IMR-90 (cell line): ENCODE results near the gene FLT4. TPM values are rescaled to one million over a fixed set of nuclear protein-coding genes. Genes with fewer than 3 reads are reported as not detected.

Experiments
- ATAC-seq: fragments of 200-7000 bp; cut with Tn5 transposase; 2 replicates; pipeline ENCODE4 v1.9.1; 2020; ENCODE audit warnings: low read depth, mild to moderate bottlenecking, moderate library complexity
- BruUV-seq: library from RNA; stranded (reverse); fragments of 400-500 nt; replicated peaks from 2 replicates; lab custom pipeline; 2021; lab: Mats Ljungman, UMichigan
- CTCF ChIA-PET: fragments of 300-600 bp; formaldehyde crosslinking; extraction: SDS; loops from one replicate; lab custom pipeline; 2021; ENCODE audit warnings: antibody characterized with exemption; lab: Yijun Ruan, JAX
- POLR2A ChIA-PET: fragments of 300-600 bp; sonication (Branson Sonifier 250); formaldehyde crosslinking; loops from one replicate; lab custom pipeline; 2022; ENCODE audit warnings: antibody characterized with exemption; ENCODE audit not compliant: unreplicated experiment; lab: Charles Lee
- DNase-seq: peaks from one replicate; pipeline ENCODE4 v3.0.0; 2013
- H2AFZ ChIP-seq: replicated peaks from 2 replicates; pipeline ENCODE3; 2013; ENCODE audit warnings: low read length, mild to moderate bottlenecking; ENCODE audit not compliant: poor library complexity
- H2AK5ac ChIP-seq: 2 replicates; pipeline ENCODE4 v1.6.1; 2013; ENCODE audit warnings: low read depth, low read length, inconsistent platforms
- H2AK9ac ChIP-seq: replicated peaks from 2 replicates; pipeline ENCODE3; 2013; ENCODE audit warnings: mild to moderate bottlenecking, low read depth, low read length, moderate library complexity; ENCODE audit not compliant: poor library complexity
- H2BK120ac ChIP-seq: 2 replicates; pipeline ENCODE4 v1.6.1; 2013; ENCODE audit warnings: low read depth, low read length, inconsistent platforms
- H2BK15ac ChIP-seq: 3 replicates; pipeline ENCODE4 v1.6.1; 2013; ENCODE audit warnings: low read depth, low read length, inconsistent platforms
- H2BK20ac ChIP-seq: 2 replicates; pipeline ENCODE4 v1.6.1; 2013; ENCODE audit warnings: low read depth, mild to moderate bottlenecking, inconsistent platforms, low read length, moderate library complexity
- H2BK5ac ChIP-seq: 2 replicates; pipeline ENCODE4 v1.6.1; 2013; ENCODE audit warnings: mild to moderate bottlenecking, low read depth, low read length, inconsistent platforms; ENCODE audit not compliant: poor library complexity, severe bottlenecking
- H3K14ac ChIP-seq: replicated peaks from 2 replicates; pipeline ENCODE4 v1.6.1; 2013; ENCODE audit warnings: low read depth, low read length, inconsistent platforms
- H3K18ac ChIP-seq: 2 replicates; pipeline ENCODE4 v1.6.1; 2013; ENCODE audit warnings: low read depth, low read length, control low read depth
- H3K23ac ChIP-seq: 2 replicates; pipeline ENCODE4 v1.6.1; 2013; ENCODE audit warnings: low read depth, low read length, inconsistent platforms
- H3K27ac ChIP-seq: 2 replicates; pipeline ENCODE4 v1.5.1; 2013; ENCODE audit warnings: mild to moderate bottlenecking, control low read depth, low read length; ENCODE audit not compliant: insufficient read depth
- H3K27me3 ChIP-seq: 2 replicates; pipeline ENCODE4 v1.6.1; 2013; ENCODE audit warnings: low read length; ENCODE audit not compliant: control insufficient read depth, insufficient read depth
- H3K36me3 ChIP-seq: 2 replicates; pipeline ENCODE4 v1.6.1; 2013; ENCODE audit warnings: low read length, mixed read lengths; ENCODE audit not compliant: control insufficient read depth, insufficient read depth
- H3K4ac ChIP-seq: 2 replicates; pipeline ENCODE4 v1.6.1; 2013; ENCODE audit warnings: low read depth, low read length, inconsistent platforms
- H3K4me1 ChIP-seq: 2 replicates; pipeline ENCODE4 v1.6.1; 2013; ENCODE audit warnings: low read length, mixed read lengths; ENCODE audit not compliant: control insufficient read depth, insufficient read depth
- H3K4me2 ChIP-seq: 2 replicates; pipeline ENCODE4 v1.6.1; 2013; ENCODE audit warnings: low read depth, mild to moderate bottlenecking, control low read depth, low read length, moderate library complexity
- H3K4me3 ChIP-seq: 2 replicates; pipeline ENCODE4 v1.5.1; 2013; ENCODE audit warnings: low read depth, mild to moderate bottlenecking, control low read depth, low read length, moderate library complexity; ENCODE audit not compliant: insufficient read depth
- H3K56ac ChIP-seq: 2 replicates; pipeline ENCODE4 v1.6.1; 2013; ENCODE audit warnings: low read length, inconsistent platforms; ENCODE audit not compliant: insufficient read depth; ENCODE audit errors: extremely low read depth
- H3K79me1 ChIP-seq, 2 experiments: 2 replicates each; pipeline ENCODE4 v1.6.1; 2013; ENCODE audit warnings: low read length in 2 of 2, inconsistent platforms in 1 of 2, low read depth in 1 of 2
- H3K9ac ChIP-seq: 2 replicates; pipeline ENCODE4 v1.6.1; 2013; ENCODE audit warnings: low read depth, low read length, control low read depth
- H3K9me1 ChIP-seq: 2 replicates; pipeline ENCODE4 v1.6.1; 2013; ENCODE audit warnings: low read length, inconsistent platforms; ENCODE audit not compliant: insufficient read depth
- H3K9me3 ChIP-seq: 2 replicates; pipeline ENCODE4 v1.6.1; 2013; ENCODE audit warnings: low read length; ENCODE audit not compliant: control insufficient read depth, insufficient read depth
- H4K20me1 ChIP-seq: 2 replicates; pipeline ENCODE4 v1.6.1; 2013; ENCODE audit warnings: low read length, inconsistent platforms; ENCODE audit not compliant: insufficient read depth
- H4K5ac ChIP-seq: 2 replicates; pipeline ENCODE4 v1.6.1; 2013; ENCODE audit warnings: mild to moderate bottlenecking, low read depth, low read length, control low read depth
- H4K8ac ChIP-seq, 2 experiments: 2 replicates each; pipeline ENCODE4 v1.6.1; 2013; ENCODE audit warnings: low read depth in 2 of 2, low read length in 2 of 2, control low read depth in 1 of 2, inconsistent platforms in 1 of 2
- H4K91ac ChIP-seq: 2 replicates; pipeline ENCODE4 v1.6.1; 2013; ENCODE audit warnings: low read depth, low read length, inconsistent platforms; ENCODE audit not compliant: insufficient read depth
- BHLHE40 ChIP-seq: fragments of 150-350 bp; IDR thresholded peaks from 2 replicates; pipeline ENCODE4 v1.6.1; 2016; ENCODE audit warnings: mild to moderate bottlenecking, low read depth, low read length
- CEBPB ChIP-seq: IDR thresholded peaks from 2 replicates; pipeline ENCODE4 v1.6.1; 2012; ENCODE audit warnings: low read depth, low read length, improper control_type of control experiment
- CHD1 ChIP-seq: IDR thresholded peaks from 2 replicates; pipeline ENCODE4 v1.6.1; 2012; ENCODE audit warnings: low read depth, low read length, improper control_type of control experiment
- FOS ChIP-seq: fragments of 150-350 bp; IDR thresholded peaks from 2 replicates; pipeline ENCODE4 v1.6.1; 2016; ENCODE audit warnings: low read depth, low read length
- MAZ ChIP-seq: IDR thresholded peaks from 2 replicates; pipeline ENCODE4 v1.6.1; 2012; ENCODE audit warnings: low read depth, mild to moderate bottlenecking, low read length, improper control_type of control experiment, moderate library complexity, borderline replicate concordance
- MXI1 ChIP-seq: IDR thresholded peaks from 2 replicates; pipeline ENCODE4 v1.6.1; 2012; ENCODE audit warnings: low read depth, mild to moderate bottlenecking, low read length, moderate library complexity, borderline replicate concordance
- NFE2L2 ChIP-seq: fragments of 150-350 bp; IDR thresholded peaks from 2 replicates; pipeline ENCODE4 v1.6.1; 2016; ENCODE audit warnings: low read depth, mild to moderate bottlenecking, low read length
- RCOR1 ChIP-seq: IDR thresholded peaks from 2 replicates; pipeline ENCODE4 v1.6.1; 2012; ENCODE audit warnings: mild to moderate bottlenecking, low read length, improper control_type of control experiment; ENCODE audit not compliant: insufficient replicate concordance
- RFX5 ChIP-seq: IDR thresholded peaks from 2 replicates; pipeline ENCODE4 v1.8.0; 2012; ENCODE audit warnings: low read depth, mild to moderate bottlenecking, low read length, moderate library complexity
- SMC3 ChIP-seq: fragments of 150-350 bp; IDR thresholded peaks from 2 replicates; pipeline ENCODE4 v1.6.1; 2016; ENCODE audit warnings: low read depth, mild to moderate bottlenecking, antibody characterized with exemption, low read length, moderate library complexity
- WGBS, 2 experiments: methylation state at CpG; one replicate each; pipeline versions ENCODE4 v1.1.5 to v1.1.7; 2013; ENCODE audit warnings: missing lambda C conversion rate in 2 of 2; ENCODE audit not compliant: insufficient read length in 1 of 2; ENCODE audit errors: extremely low coverage in 2 of 2; 5-methylcytosine and 5-hydroxymethylcytosine counted together
- dilution Hi-C: fragments of 300-500 bp; cut with HindIII; formaldehyde crosslinking; loops from one replicate; pipeline ENCODE4 v1.14.3; 2018; ENCODE audit warnings: low sequenced_read_pairs; ENCODE audit not compliant: unreplicated experiment
- in situ Hi-C: fragments of 300-500 bp; cut with MboI; formaldehyde crosslinking; loops from 3 replicates; pipeline ENCODE4 v1.14.3; 2019; ENCODE audit warnings: low sequenced_read_pairs, inconsistent platforms, mixed read lengths
- intact Hi-C: fragments of 100-400 bp; cut with micrococcal nuclease; formaldehyde crosslinking; loops from 2 replicates; pipeline ENCODE4 v1.10.0; 2022
- polyA plus RNA-seq, 3 experiments: library from polyadenylated mRNA; depleted of rRNA; stranded (reverse); fragments of >200 nt; gene quantifications; 2 replicates each; pipeline ENCODE4 v1.2.3, GENCODE V29; 2012; ENCODE audit warnings: low replicate concordance in 1 of 3
- total RNA-seq: library from RNA; depleted of rRNA; stranded (reverse); fragments of >200 nt; gene quantifications from 2 replicates; pipeline ENCODE4 v1.2.3, GENCODE V29; 2012
- TF ChIP-seq, protein P1 (sequence below): fragments of 150-350 bp; IDR thresholded peaks from 2 replicates; pipeline ENCODE4 v1.6.1; 2016; ENCODE audit warnings: low read depth, mild to moderate bottlenecking, low read length, moderate library complexity, borderline replicate concordance
- TF ChIP-seq, protein P2 (sequence below): fragments of 150-350 bp; IDR thresholded peaks from 2 replicates; pipeline ENCODE4 v1.6.1; 2017; ENCODE audit warnings: mild to moderate bottlenecking, antibody characterized with exemption, low read length, low read depth

FLT4 gene
- total and polyA plus RNA-seq, 2 of the 4 experiments (the other 2 are of a cell fraction): under 0.01 to 0.07 TPM

DNA sequence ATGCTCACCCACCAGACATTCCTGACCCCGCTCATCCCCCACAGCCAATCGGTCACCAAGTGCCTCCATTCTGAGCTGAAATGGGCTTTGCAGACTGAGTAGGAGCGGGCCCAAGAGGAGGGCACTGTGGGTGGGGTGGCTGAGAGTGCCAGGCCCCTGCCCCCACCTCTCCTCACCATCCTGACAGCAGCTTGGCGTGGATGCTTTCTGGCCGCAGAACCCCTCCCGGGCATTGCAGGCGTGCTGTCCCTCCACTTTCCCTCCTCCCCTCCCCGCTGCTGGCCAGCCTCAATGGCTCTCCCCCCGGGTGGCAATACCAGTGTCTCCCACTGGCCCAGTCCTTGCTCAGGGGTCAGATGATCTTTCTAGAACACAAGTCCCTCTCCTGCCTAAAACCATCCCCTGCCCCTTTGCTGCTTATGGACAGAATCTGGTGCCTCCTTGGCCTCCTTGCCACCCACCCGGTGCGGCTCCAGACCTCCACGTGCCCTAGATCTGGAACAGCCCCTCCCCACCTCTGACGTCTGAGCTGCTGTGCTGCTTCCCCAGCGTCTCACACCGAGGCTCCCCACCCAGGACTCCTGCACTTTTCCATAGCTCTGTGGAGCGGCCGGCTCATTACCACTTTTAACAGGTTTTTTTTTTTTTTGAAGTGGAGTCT lies 6.1 kb downstream of the FLT4 start:
- Histone ChIP-seq H3K4me1 (no peaks in the 10 kb centered on the region), H3K18ac (no peak overlapping the region), H3K4me2 (no peak overlapping the region), H3K14ac (no peak overlapping the region), H2BK20ac (no peak overlapping the region), H2BK15ac (no peak overlapping the region), H3K4me3 (no peak overlapping the region), H3K9me3 (no peaks in the 10 kb centered on the region), H2AK9ac (no peak overlapping the region), H3K27me3 (peaks cover 19% of the 10 kb centered on the region), H3K9me1 (no peaks in the 10 kb centered on the region), H3K79me1 (no peaks in the 10 kb centered on the region), H3K23ac (no peak overlapping the region), H3K56ac (no peak overlapping the region), H3K36me3 (no peaks in the 10 kb centered on the region), H2BK5ac (no peak overlapping the region), H2AK5ac (no peak overlapping the region), H4K5ac (no peak overlapping the region), H4K20me1 (no peaks in the 10 kb centered on the region), H2AFZ (no peak overlapping the region), H4K8ac (no peak overlapping the region), H4K91ac (no peak overlapping the region), H2BK120ac (no peak overlapping the region), H3K9ac (no peak overlapping the region), H3K27ac (no peak overlapping the region), H3K4ac (no peak overlapping the region)
- BruUV-seq: no TSS peak
- WGBS, 2 experiments: 54% methylated on average over 5 of the region's 17 CpGs; no CpG with 5 or more reads in 1 of the 2 experiments
- POLR2A ChIA-PET: no interaction called here
- no peak for ATAC-seq
- DNase-seq: no peak
- CTCF ChIA-PET: no interaction called here
- TF ChIP-seq NFE2L2 (no peak), CHD1 (no peak), CEBPB (no peak), FOS (no peak), RFX5 (no peak), SMC3 (no peak), BHLHE40 (no peak), RCOR1 (no peak), MAZ (no peak), MXI1 (no peak)
- TF ChIP-seq, protein P1, sequence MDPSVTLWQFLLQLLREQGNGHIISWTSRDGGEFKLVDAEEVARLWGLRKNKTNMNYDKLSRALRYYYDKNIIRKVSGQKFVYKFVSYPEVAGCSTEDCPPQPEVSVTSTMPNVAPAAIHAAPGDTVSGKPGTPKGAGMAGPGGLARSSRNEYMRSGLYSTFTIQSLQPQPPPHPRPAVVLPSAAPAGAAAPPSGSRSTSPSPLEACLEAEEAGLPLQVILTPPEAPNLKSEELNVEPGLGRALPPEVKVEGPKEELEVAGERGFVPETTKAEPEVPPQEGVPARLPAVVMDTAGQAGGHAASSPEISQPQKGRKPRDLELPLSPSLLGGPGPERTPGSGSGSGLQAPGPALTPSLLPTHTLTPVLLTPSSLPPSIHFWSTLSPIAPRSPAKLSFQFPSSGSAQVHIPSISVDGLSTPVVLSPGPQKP: no peak
- TF ChIP-seq, protein P2, sequence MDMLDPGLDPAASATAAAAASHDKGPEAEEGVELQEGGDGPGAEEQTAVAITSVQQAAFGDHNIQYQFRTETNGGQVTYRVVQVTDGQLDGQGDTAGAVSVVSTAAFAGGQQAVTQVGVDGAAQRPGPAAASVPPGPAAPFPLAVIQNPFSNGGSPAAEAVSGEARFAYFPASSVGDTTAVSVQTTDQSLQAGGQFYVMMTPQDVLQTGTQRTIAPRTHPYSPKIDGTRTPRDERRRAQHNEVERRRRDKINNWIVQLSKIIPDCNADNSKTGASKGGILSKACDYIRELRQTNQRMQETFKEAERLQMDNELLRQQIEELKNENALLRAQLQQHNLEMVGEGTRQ: no peak
- in situ Hi-C loops: no loop called here
- dilution Hi-C loops: no loop called here
- intact Hi-C loops: no loop called here
